HG03280 (cell line): Measurements from ENCODE around the gene CBLB.

Experiments used
- ATAC-seq: cut with Tn5 transposase; IDR thresholded peaks from one replicate; pipeline ENCODE4 v1.9.1; 2021; ENCODE audit warnings: mild to moderate bottlenecking, moderate library complexity; ENCODE audit not compliant: unreplicated experiment

CBLB gene

GRCh38 chr3:105715372-105715771, 153.4 kb downstream of the CBLB start:
- no peak for ATAC-seq

- no peak for ATAC-seq
These were observed 154.4 kb downstream of the CBLB start for GRCh38 chr3:105714453-105714852.

DNA sequence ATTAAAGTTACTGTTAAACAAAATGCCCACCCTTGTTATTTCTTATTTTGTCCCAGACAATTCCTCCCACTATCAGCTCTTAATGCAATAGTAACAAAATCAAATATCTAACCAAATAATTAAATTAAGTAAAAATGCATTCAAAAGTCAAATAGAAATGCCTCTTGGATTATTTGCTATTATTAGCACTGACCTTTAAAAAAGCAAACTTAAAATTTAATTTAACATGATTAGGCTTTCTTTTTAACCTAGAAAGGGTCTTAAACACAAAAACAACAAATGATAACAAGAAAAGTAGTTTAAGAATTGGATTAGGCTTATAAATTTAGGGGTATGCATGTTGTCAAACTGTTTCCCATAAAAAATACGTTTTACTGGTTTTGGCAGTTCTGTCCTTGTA, 159.8 kb downstream of the CBLB start:
- no peak for ATAC-seq

- no peak for ATAC-seq
These were observed 161.8 kb downstream of the CBLB start for GRCh38 chr3:105707009-105707408.

DNA sequence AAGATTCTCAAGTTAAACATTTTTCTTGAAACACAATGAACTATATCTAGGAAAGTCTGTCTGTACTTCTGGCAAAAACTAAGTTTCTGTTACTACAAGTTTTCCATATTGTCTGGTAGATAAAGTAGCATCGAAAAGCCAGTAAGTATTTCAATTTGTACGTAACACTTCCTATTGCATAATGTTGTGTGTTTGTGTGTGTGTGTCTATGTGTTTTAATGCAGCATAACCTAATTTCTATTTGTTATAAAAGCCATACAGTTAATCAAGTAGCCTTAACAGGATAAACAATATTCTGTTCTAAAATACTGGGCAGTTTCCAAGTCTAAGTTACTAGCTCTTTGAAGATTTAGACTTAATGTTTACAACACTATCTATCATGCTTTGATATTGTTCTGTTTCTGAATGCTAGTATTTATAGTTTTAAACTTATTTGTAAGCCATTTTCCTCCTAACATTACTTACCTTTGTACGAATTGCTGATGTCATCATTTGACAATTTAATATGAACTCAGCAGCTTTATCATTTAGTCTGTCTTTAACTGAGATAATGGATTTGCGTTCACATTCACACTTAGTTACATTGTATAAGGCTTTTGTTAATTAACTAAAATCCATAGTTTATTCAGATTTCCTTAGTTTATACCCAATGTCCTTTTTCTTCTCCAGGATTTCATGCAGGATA, 163.9 kb downstream of the CBLB start:
- no peak for ATAC-seq

- no peak for ATAC-seq
These were observed 168.2 kb downstream of the CBLB start for GRCh38 chr3:105700575-105700974.

DNA sequence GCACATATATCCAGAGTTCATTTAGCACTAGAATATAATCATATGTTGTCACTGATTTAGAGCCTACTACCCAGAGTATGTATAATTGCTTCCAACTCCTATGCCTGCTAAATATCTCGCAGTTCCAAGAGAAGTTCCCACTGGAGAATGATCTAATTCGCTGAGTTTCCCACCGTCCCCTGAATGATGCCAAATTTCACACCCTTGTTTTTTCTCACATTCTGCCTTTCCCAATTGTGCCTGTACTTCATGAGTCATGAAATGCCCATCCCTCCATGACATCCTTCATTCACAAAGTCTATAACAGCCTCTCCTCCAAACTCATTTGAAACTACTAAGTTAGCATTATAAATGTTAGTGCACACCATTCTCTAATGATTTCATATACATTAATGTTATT, 177.2 kb downstream of the CBLB start:
- no peak for ATAC-seq

GRCh38 chr3:105691053-105691452, 177.8 kb downstream of the CBLB start:
- ATAC-seq: no peak

DNA sequence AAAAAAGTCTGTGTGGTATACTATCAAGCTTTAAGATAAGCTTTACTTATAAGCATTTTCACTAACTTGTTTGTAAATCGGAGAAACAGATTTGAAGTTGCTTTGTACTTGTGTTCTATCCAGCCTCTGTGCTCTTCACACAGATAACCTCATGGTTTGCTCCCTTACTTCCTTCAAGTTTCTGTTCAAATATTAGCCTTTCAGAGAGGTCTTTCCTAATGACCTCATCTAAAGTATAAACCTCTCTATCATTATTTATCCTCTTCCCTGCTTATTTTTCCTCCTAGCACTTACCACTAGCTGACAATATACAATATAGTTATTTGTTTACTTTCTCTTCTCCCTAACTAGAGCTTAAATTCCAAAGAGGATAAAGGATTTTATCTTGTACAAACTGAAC, 180.0 kb downstream of the CBLB start:
- no peak for ATAC-seq

DNA sequence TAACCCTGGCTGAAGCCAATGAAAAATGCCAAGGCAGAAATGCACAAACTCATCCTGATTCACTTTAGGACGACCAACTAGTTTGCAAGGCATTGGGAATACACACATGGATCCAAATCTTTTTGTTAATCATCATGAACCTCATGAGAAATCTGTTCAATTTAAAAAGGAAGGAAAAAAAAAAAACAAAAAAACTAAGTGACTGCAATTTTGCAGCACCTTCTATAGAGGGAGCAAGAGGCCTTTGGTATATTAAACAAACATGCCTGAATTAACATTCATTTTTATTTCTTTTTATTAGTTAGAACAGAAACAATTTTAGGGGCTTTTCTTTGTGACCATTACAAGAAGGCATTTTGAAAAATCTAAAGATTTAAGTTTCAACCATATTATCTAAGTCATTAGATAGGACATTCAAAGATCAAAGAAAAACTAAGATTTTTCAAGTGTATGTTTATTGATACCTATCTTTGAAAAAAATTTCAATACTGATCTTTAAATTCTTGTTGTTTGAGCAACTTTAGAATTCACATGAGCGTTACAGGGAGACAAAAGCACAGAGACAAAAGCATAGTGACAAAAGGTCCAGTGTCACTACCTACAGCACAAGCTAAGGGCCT, 182.4 kb downstream of the CBLB start:
- ATAC-seq: no peak

DNA sequence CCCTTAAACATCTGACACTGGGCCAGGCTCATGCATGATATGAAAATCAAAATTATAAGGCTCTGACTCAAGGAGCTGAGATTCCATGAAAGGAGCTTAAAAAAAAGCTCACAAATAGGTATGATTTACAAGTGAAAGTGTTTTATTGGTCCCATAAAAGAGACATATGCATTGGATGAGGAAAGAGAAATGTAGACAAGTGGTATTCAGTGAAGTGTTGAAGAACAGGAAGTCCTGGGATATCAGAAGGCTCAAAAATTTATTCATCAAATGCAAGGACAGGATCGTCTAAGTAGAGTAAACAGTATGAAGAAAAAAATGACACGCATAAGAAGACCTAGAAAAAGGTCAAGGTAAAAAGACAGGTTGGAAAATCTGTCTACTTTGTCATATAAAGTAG, 188.9 kb downstream of the CBLB start:
- ATAC-seq: no peak

DNA sequence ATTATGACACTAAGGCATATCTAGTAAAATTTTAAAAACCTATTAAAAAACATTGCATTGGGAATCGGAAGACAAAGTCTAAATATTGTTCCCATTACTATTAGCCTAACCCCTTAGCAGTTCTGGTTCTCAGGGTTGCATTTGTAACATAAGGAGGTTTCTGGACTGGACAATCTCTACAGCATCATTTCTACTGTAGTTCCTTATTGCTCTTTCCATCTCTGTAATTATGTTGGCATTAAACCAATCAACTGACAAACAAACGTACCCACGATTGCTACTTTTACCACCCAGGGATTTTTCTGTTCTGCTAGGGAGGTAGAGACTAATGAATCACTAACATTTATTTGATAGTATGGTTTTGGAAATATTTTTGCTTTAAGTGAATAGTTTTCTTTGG, 190.8 kb downstream of the CBLB start:
- ATAC-seq: no peak

DNA sequence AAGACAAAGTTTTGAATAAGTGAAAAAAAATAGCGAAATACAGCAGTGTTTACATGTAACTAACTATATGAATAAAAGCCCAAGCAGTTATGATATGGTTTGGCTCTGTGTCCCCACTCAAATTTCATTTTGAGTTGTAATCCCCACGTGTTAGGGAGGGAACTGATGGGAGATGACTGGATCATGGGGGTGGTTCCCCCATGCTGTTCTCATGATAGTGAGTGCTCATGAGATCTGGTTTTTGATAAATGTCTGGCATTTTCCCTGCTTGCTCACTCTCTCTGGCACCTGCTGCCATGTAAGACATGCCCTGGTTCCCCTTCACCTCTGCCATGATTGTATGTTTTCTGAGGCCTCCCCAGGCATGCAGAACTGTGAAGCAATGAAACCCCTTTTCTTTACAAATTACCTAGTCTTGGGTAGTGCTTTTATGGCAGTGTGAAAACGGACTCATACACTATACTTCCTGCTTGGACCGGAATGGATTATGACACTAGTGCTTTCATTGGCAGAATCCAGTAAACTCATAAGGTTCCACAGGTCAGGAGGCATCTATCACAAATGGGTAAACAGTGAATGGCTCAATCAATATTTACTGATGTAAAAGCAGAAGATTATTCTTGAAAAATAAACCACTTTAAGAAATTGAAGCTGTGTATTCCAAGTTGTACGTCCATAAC, 192.1 kb downstream of the CBLB start:
- ATAC-seq: no peak

DNA sequence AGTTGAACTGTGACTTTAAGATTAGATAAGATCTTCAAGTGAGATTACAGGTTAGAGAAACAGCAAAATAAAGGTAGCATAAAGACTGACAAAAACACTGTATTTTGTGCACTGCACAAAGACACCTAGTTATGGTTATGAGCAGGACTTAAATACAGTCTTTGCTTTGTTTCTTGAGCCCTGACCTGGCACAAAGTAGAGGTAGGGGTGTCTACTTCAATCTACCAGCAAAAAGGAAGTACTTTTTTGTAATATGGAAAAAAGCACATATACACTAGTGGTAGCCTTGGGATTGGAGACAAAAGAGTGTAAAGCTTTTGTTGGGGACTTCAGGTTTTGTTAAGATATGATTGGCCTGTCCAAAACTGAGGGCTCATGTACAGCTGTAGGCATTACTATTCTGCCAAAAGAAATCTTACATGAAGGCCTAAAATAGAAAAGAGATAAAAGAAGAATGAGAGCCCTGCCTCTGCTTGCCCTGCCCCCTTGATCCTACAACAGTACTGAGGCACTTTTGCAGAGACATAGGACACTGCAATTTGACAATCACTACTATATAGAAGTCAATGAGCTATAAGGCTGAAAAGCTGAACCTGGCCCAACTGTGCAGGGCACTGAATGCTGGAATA, 194.3 kb downstream of the CBLB start:
- no peak for ATAC-seq

DNA sequence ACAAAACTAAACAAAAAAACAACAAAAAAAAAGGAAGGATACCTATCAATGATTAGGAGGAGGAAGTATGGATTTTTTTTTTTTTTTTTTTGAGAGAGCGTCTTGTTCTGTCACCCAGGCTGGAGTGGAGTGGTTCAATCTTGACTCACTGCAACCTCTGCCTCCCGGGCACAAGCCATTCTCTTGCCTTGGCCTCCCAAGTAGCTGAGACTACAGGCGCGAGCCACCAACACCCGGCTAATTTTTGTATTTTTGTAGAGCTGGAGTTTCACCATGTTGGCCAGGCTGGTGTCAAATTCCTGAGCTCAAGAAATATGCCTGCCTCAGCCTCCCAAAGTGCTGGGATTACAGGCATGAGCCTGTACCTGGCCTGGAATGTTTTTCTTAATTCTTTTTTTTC, 195.8 kb downstream of the CBLB start:
- ATAC-seq: no peak

DNA sequence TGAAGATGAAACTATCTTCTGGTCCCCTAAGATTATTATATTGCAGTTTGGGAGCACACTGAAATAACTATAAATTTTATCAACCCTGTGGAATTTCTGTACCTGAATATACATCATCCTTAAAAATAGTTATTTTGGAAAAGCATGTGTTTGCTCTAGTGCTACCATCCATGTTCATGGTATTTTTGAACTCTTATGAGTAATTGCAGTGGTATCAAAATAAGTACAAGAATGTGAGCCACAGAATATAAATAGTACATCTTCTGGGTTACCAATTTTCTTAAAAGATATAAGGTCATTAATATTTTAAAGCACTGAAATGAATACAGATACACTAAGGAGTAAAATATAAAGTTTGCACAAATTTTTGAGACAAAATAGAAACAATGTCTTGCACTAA, 206.5 kb downstream of the CBLB start:
- no peak for ATAC-seq

DNA sequence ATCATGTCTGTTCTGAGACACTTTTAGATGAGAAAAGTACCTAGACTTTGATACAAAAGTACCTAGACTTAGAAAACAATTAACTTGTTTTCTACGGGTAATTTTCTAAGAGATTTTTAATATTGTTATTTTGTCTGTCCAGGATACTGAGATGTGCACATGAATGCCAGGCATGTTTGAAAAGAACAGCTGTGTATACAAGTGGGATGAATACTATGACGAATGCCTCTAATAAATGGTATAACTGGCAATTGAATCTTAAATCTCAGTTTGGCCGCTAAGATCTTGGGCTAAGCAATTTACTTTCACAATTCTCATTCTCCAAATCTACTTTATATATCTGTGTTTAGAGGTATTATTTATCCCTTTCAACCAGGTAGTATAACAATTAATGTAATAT, 207.4 kb downstream of the CBLB start:
- ATAC-seq: no peak

DNA sequence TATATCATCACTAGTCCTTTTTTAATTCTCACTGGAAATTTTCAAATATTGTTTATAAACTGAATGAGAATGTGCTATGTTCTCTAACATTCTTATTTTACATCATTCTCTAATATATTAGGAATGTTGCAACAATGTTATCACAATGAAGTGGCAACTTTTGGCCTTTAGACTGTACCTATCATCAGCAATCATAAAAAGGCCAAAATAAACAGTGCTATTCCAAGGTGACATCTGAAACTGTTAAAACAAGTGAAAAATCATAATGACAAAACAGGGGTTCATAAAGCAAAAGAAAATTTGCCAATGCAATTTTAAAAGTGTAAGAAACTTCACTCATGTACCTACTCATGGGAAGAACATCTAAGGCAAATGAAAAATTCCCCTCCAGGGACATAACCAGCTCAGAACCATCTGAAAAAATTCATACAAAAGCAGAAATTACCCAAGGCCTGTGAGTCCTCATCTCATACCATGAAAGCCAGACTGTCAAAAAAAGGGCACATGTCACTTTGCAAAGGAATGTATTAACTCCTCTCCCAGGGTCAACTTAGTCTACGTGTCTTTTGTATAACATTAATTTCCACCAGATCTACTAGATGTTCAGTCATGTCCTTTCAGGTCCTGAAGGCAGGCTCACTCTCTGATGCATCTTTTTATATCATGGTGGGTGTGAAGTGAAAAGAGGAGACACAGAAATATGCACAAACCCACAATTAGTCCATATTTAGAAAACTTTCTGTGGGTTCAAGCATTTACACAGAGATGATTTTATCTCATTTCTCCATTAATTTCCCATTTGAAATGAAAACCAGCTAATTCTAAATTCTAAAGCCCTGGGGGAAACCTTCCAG, 211.9 kb downstream of the CBLB start:
- no peak for ATAC-seq

GRCh38 chr3:105653868-105654267, 214.9 kb downstream of the CBLB start:
- ATAC-seq: no peak

DNA sequence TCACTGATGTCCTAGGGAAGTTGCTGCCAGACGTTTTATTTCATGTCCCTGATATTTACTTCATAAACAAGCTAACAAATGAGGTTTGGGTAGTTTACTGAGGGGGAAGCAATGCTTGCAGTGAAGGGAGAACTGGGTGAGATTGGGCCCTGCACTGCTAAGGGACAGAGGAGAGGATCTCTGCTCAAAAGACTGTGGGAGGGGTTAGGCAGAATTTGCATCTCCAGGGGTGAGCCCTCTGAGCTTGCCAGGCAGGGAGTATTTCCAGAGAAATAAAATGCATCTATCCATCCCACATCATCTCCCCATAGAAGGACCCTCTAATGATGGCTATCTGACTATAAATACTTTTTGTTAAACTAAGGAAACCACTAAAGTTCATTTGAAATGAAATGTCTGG, 215.6 kb downstream of the CBLB start:
- ATAC-seq: no peak

DNA sequence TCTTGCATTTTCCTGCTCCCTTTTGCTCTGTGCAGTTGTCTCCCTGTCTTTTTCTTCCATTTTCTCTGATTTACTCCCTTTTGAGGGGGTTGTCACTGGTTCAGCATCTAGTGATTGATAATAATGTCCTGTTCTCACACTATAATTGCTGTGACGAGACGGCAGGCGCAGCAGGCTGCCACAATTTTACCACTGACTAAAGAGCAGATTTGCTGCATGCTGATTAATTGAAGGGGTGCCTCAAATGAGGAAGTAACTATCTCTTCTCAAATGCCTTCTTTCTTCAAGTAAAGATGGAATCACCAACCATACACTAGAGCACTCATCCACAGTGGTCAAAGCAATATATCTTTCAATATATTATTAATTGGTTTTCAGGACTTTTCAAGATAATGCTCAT, 219.3 kb downstream of the CBLB start:
- ATAC-seq: no peak
